Astrocyte (in vitro differentiated cells and primary cell): ENCODE data around the gene TCAF1.

Experiments used
- CTCF ChIP-seq: IDR thresholded peaks from 2 replicates; pipeline ENCODE4 v1.5.1; 2011; ENCODE audit warnings: low read depth, mild to moderate bottlenecking, inconsistent platforms, low read length, moderate library complexity; ENCODE audit not compliant: insufficient read depth
- EZH2 ChIP-seq: IDR thresholded peaks from 2 replicates; pipeline ENCODE4 v1.6.1; 2012; ENCODE audit warnings: mild to moderate bottlenecking, low read length, inconsistent platforms; ENCODE audit not compliant: insufficient read depth

GRCh38 chr7:143906895-143907294 is 4.9 kb upstream of the TCAF1 start:
- TF ChIP-seq CTCF (no peak), EZH2 (no peak)
